GM12878 (cell line): Measurements from ENCODE around the gene SLC22A3. TPM values are rescaled to one million over a fixed set of nuclear protein-coding genes. Genes with fewer than 3 reads are reported as not detected.
A peak's percentile ranks its signal among the peaks of the same experiment; 100 is the strongest.

Experiments
- ATF3 ChIP-seq: IDR thresholded peaks from 2 replicates; pipeline ENCODE4 v1.6.1; 2011; ENCODE audit warnings: low read depth, mild to moderate bottlenecking, low read length, moderate library complexity, borderline replicate concordance; ENCODE audit errors: extremely low read depth
- ATF7 ChIP-seq: fragments of 450-650 bp; IDR thresholded peaks from 2 replicates; pipeline ENCODE4 v1.6.1; 2016; ENCODE audit warnings: low read depth, mild to moderate bottlenecking
- BMI1 ChIP-seq: fragments of 450-650 bp; IDR thresholded peaks from 2 replicates; pipeline ENCODE4 v1.6.1; 2016; ENCODE audit warnings: mild to moderate bottlenecking, moderate library complexity, borderline replicate concordance
- CEBPB ChIP-seq, 2 experiments: fragments of 150-350 bp in 1 of 2; IDR thresholded peaks; 2 replicates each; pipeline ENCODE4 v1.6.1; 2012 to 2014; ENCODE audit warnings: low read depth in 2 of 2, low read length in 2 of 2, borderline replicate concordance in 1 of 2, inconsistent platforms in 1 of 2
- EED ChIP-seq: sonication (generic); IDR thresholded peaks from 2 replicates; pipeline ENCODE4 v1.6.1; 2016; ENCODE audit warnings: antibody characterized with exemption, low read depth
- EP300 ChIP-seq, 2 experiments: fragments of 150-350 bp in 1 of 2; IDR thresholded peaks; 2 replicates each; pipeline ENCODE4 v1.6.1; 2011 to 2012; ENCODE audit warnings: low read depth in 2 of 2, low read length in 2 of 2, borderline replicate concordance in 1 of 2, improper control_type of control experiment in 1 of 2, inconsistent platforms in 1 of 2; ENCODE audit not compliant: control insufficient read depth in 1 of 2
- ETV6 ChIP-seq, 2 experiments: fragments of 450-650 bp in 1 of 2; IDR thresholded peaks in 1 of 2; conservative IDR thresholded peaks in 1 of 2; 2 replicates each; pipeline ENCODE4 v1.6.1; 2014; ENCODE audit warnings: antibody characterized with exemption in 1 of 2, borderline replicate concordance in 1 of 2, low read depth in 1 of 2, mild to moderate bottlenecking in 1 of 2, moderate library complexity in 1 of 2
- FOS ChIP-seq: IDR thresholded peaks from 3 replicates; pipeline ENCODE4 v1.6.1; 2011; ENCODE audit warnings: borderline replicate concordance; ENCODE audit not compliant: insufficient read length; ENCODE audit errors: extremely low read depth
- GATAD2B ChIP-seq: fragments of 450-650 bp; conservative IDR thresholded peaks from 2 replicates; pipeline ENCODE4 v1.6.1; 2017; ENCODE audit warnings: low read depth, mild to moderate bottlenecking, moderate library complexity
- HDGF ChIP-seq: fragments of 450-650 bp; IDR thresholded peaks from 2 replicates; pipeline ENCODE4 v1.6.1; 2016; ENCODE audit warnings: antibody characterized with exemption
- IKZF1 ChIP-seq: fragments of 450-650 bp; conservative IDR thresholded peaks from 2 replicates; pipeline ENCODE4 v1.6.1; 2017; ENCODE audit warnings: antibody characterized with exemption, mild to moderate bottlenecking
- IRF3 ChIP-seq: fragments of 450-650 bp; IDR thresholded peaks from 2 replicates; pipeline ENCODE4 v1.6.1; 2014; ENCODE audit warnings: mild to moderate bottlenecking
- MLLT1 ChIP-seq: fragments of 450-650 bp; IDR thresholded peaks from 2 replicates; pipeline ENCODE4 v1.6.1; 2016; ENCODE audit warnings: mild to moderate bottlenecking
- MYC ChIP-seq: IDR thresholded peaks from 2 replicates; pipeline ENCODE4 v1.6.1; 2011; ENCODE audit warnings: mild to moderate bottlenecking, low read length, moderate library complexity, inconsistent platforms; ENCODE audit not compliant: insufficient read depth, insufficient replicate concordance, insufficient read length, severe bottlenecking
- NR2F1 ChIP-seq: fragments of 450-650 bp; conservative IDR thresholded peaks from 2 replicates; pipeline ENCODE4 v1.6.1; 2017; ENCODE audit warnings: mild to moderate bottlenecking
- POLR2AphosphoS2 ChIP-seq: IDR thresholded peaks from 2 replicates; pipeline ENCODE4 v1.6.1; 2011; ENCODE audit warnings: low read depth, mild to moderate bottlenecking, low read length, improper control_type of control experiment, moderate library complexity
- RUNX3 ChIP-seq: IDR thresholded peaks from 2 replicates; pipeline ENCODE4 v1.6.1; 2012; ENCODE audit warnings: low read length, inconsistent platforms
- SIN3A ChIP-seq: IDR thresholded peaks from 2 replicates; pipeline ENCODE4 v1.6.1; 2012; ENCODE audit warnings: low read depth, low read length, improper control_type of control experiment
- SMAD5 ChIP-seq: IDR thresholded peaks from 2 replicates; pipeline ENCODE4 v1.6.1; 2016; ENCODE audit warnings: antibody characterized with exemption, low read depth
- SPI1 ChIP-seq: IDR thresholded peaks from 2 replicates; pipeline ENCODE4 v1.6.1; 2011; ENCODE audit warnings: low read depth, mild to moderate bottlenecking, low read length, moderate library complexity, borderline replicate concordance; ENCODE audit not compliant: insufficient read depth
- SRF ChIP-seq, 2 experiments: IDR thresholded peaks; 2 replicates each; pipeline ENCODE4 v1.6.1; 2011; ENCODE audit warnings: low read depth in 2 of 2, low read length in 2 of 2, mild to moderate bottlenecking in 1 of 2, moderate library complexity in 1 of 2
- STAT1 ChIP-seq: fragments of 450-650 bp; conservative IDR thresholded peaks from 2 replicates; pipeline ENCODE4 v1.6.1; 2014; ENCODE audit warnings: antibody characterized with exemption, mild to moderate bottlenecking
- STAT3 ChIP-seq: IDR thresholded peaks from 2 replicates; pipeline ENCODE4 v1.6.1; 2011; ENCODE audit warnings: low read depth, low read length, improper control_type of control experiment
- TCF7 ChIP-seq: IDR thresholded peaks from 2 replicates; pipeline ENCODE4 v1.6.1; 2014; ENCODE audit warnings: antibody characterized with exemption, borderline replicate concordance
- USF1 ChIP-seq: IDR thresholded peaks from 2 replicates; pipeline ENCODE4 v1.6.1; 2011; ENCODE audit warnings: borderline replicate concordance, low read depth, mild to moderate bottlenecking, moderate library complexity, mixed read lengths, low read length; ENCODE audit not compliant: insufficient read depth; ENCODE audit errors: extremely low read length
- ZNF24 ChIP-seq: fragments of 450-650 bp; IDR thresholded peaks from 2 replicates; pipeline ENCODE4 v1.6.1; 2017; ENCODE audit warnings: antibody characterized with exemption, mild to moderate bottlenecking
- ZNF622 ChIP-seq: fragments of 450-650 bp; IDR thresholded peaks from 2 replicates; pipeline ENCODE4 v1.6.1; 2017; ENCODE audit warnings: mild to moderate bottlenecking, inconsistent platforms
- ZSCAN29 ChIP-seq: fragments of 450-650 bp; IDR thresholded peaks from 2 replicates; pipeline ENCODE4 v1.6.1; 2017; ENCODE audit warnings: mild to moderate bottlenecking, moderate library complexity
- polyA plus RNA-seq, 11 experiments: library from polyadenylated mRNA; depleted of rRNA in 4 of 11; unstranded in 6 of 11; stranded (reverse) in 5 of 11; fragments of >200 nt; fragmentation: Nextera tagmentation in 4 of 11; fragmentation: Illumina TruSeq in 1 of 11; extraction: Ambion mirVana in 4 of 11; extraction: Trizol in 1 of 11; gene quantifications; 1 replicate in 1 of 11; 2 replicates in 10 of 11; pipeline versions ENCODE4 v1.2.1 to v1.2.3, GENCODE V29; 2011 to 2016; ENCODE audit warnings: inconsistent platforms in 2 of 11, missing spikeins in 2 of 11, low read depth in 1 of 11
- total RNA-seq, 4 experiments: library from RNA; depleted of rRNA in 3 of 4; stranded (reverse); fragments of >200 nt in 3 of 4; fragmentation: Illumina TruSeq in 1 of 4; extraction: Trizol in 1 of 4; gene quantifications; 2 replicates each; pipeline versions ENCODE4 v1.2.1 to v1.2.3, GENCODE V29; 2013 to 2021

SLC22A3 gene
- total and polyA plus RNA-seq, 10 of the 15 experiments (the other 5 are each of a cell fraction or from before 2014, with no cell fraction given): 0.07 to 0.15 TPM; not detected in 8

GRCh38 chr6:160462551-160463109 lies 114.5 kb downstream of the SLC22A3 start (continued):
- peak; percentile 36; the same call in 1 of the 2 replicates for TF ChIP-seq IKZF1
- TF ChIP-seq IRF3: no peak
- no peak for TF ChIP-seq ATF3
- peak in 1 of 2 experiments; percentile 96; a peak in 2 of 4 replicates for TF ChIP-seq ETV6 (conservative IDR thresholded peaks at IDR 0.05 in 1 of 2, IDR thresholded peaks at IDR 0.05 in 1 of 2; ENCODE audit: borderline replicate concordance in 1 of 2, low read depth in 1 of 2)
- no peak for TF ChIP-seq TCF7
- no peak for TF ChIP-seq MYC
- 0 out of 2 replicates have a peak, but pooled peaks have one; percentile 18 for TF ChIP-seq SPI1
- TF ChIP-seq RUNX3: peak; percentile 100
- no peak for TF ChIP-seq ZNF24
- TF ChIP-seq HDGF: no peak
- TF ChIP-seq FOS: no peak
- TF ChIP-seq CEBPB (IDR thresholded peaks at IDR 0.05; ENCODE audit: borderline replicate concordance in 1 of 2, low read depth in 2 of 2, low read length in 2 of 2): peak in 1 of 2 experiments; percentile 77; a peak in 1 of 4 replicates
- TF ChIP-seq ATF7: 0 out of 2 replicates have a peak, but pooled peaks have one; percentile 23
- TF ChIP-seq EED: peak; percentile 76
- TF ChIP-seq SIN3A: no peak
- TF ChIP-seq SRF (IDR thresholded peaks at IDR 0.05; ENCODE audit: low read depth in 2 of 2, low read length in 2 of 2): no peak
- TF ChIP-seq STAT3: no peak
- no peak for TF ChIP-seq STAT1
- TF ChIP-seq BMI1: no peak
- no peak for TF ChIP-seq MLLT1
- TF ChIP-seq USF1: no peak
- TF ChIP-seq POLR2AphosphoS2: no peak
- TF ChIP-seq GATAD2B: no peak
- no peak for TF ChIP-seq SMAD5
- TF ChIP-seq ZNF622: no peak
- TF ChIP-seq EP300 (IDR thresholded peaks at IDR 0.05; ENCODE audit: borderline replicate concordance in 1 of 2, control insufficient read depth in 1 of 2, low read depth in 2 of 2, low read length in 2 of 2): peak in 1 of 2 experiments; percentile 56; a peak in 1 of 4 replicates
- no peak for TF ChIP-seq ZSCAN29
- no peak for TF ChIP-seq NR2F1
